Measurements from ENCODE around the gene SERPINI1.

GRCh38 chr3:167851171-167851570 is 115.7 kb downstream of the SERPINI1 start:
- TF ChIP-seq EZH2phosphoT487 (IDR thresholded peaks at IDR 0.05; ENCODE audit: insufficient read depth, low read depth) (no peak), EZH2 (IDR thresholded peaks at IDR 0.05; ENCODE audit: insufficient read depth, poor library complexity, severe bottlenecking) (no peak)

All from GM23248 (cell line).